ENCODE results near the gene APOD.
A peak's percentile ranks its signal among the peaks of the same experiment; 100 is the strongest.

Gene APOD

DNA sequence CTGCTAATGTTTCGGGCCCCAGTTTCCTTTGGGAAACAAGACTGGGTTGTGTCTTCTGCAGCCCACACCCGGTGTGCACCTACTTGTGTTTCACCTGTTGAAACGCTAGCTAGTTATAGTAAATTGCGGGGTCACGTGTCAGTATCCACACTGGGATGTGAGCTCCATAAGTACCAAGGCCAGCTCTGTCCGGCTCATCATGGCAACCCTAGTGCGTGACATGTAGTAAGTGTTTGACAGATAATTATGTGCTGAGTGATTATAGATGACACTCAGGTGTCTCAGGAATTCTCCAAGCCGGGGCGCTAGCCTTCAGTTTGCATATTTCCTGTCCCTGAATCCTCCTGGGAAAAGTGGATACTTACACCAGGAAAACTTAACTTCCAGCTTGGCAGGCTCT, 12.8 kb downstream of the APOD start:
- no peak for DNase-seq (ENCODE audit: low read depth, low spot score)
- Histone ChIP-seq H3K4me3 (no peak overlapping the region), H3K27ac (peak overlapping the region; percentile 47; the same call in 1 of the 2 replicates), H3K9me3 (ENCODE audit: low read depth, low read length) (no peaks in the 10 kb centered on the region), H3K36me3 (ENCODE audit: insufficient read depth, low read length) (no peaks in the 10 kb centered on the region), H3K9ac (ENCODE audit: insufficient read length) (no peak overlapping the region)
- TF ChIP-seq POLR2AphosphoS5 (IDR thresholded peaks at IDR 0.05; ENCODE audit: borderline replicate concordance, low read depth, low read length): no peak
- TF ChIP-seq FOXP2 (optimal IDR thresholded peaks at IDR 0.05; ENCODE audit: control extremely low read depth, extremely low read length, insufficient read depth): no peak
- no peak for TF ChIP-seq EZH2 (IDR thresholded peaks at IDR 0.05)

DNA sequence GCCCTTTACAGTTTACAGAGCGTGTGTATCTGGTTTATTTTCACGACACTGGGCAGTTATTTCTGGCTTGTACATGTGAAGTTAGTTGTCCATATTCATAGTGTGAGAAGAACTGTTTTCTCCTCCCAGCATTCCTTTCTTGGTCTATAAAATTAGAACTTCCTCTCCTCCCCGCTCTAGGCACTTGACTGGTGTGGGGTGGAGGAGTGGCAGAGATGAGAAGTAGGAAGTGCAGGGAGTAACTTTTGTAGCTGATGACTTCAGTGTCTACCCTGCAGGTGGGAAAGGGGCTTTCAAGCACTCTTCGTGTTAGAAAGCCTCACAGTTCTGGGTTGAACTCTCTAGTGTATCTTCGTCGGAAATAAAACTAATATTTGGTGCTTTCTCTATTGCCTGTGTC, 13.4 kb downstream of the APOD start:
- H3K36me3 ChIP-seq (ENCODE audit: insufficient read depth, low read length): no peaks in the 10 kb centered on the region
- no peak for DNase-seq (ENCODE audit: low read depth, low spot score)
- TF ChIP-seq POLR2AphosphoS5 (IDR thresholded peaks at IDR 0.05; ENCODE audit: borderline replicate concordance, low read depth, low read length) (no peak), FOXP2 (optimal IDR thresholded peaks at IDR 0.05; ENCODE audit: control extremely low read depth, extremely low read length, insufficient read depth) (no peak), EZH2 (IDR thresholded peaks at IDR 0.05) (no peak)

DNA sequence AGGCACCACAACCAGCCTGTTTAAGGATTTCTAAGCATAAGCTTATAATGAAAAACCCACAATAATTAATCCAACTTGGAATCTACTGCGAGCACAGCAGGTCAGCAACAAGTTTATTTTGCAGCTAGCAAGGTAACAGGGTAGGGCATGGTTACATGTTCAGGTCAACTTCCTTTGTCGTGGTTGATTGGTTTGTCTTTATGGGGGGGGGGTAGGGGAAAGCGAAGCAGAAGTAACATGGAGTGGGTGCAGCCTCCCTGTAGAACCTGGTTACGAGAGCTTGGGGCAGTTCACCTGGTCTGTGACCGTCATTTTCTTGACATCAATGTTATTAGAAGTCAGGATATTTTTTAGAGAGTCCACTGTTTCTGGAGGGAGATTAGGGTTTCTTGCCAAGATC, 15.1 kb downstream of the APOD start:
- Histone ChIP-seq H3K27ac (no peak overlapping the region), H3K36me3 (ENCODE audit: insufficient read depth, low read length) (no peaks in the 10 kb centered on the region), H3K9me3 (ENCODE audit: low read depth, low read length) (no peaks in the 10 kb centered on the region), H3K4me3 (no peak overlapping the region), H3K9ac (ENCODE audit: insufficient read length) (no peak overlapping the region)
- DNase-seq (ENCODE audit: low read depth, low spot score): no peak
- no peak for TF ChIP-seq FOXP2 (optimal IDR thresholded peaks at IDR 0.05; ENCODE audit: control extremely low read depth, extremely low read length, insufficient read depth)

More for the DNA sequence above, 13.4 kb downstream of the APOD start:
- Histone ChIP-seq H3K27ac (peak overlapping the region; percentile 47; the same call in 1 of the 2 replicates), H3K4me3 (no peak overlapping the region), H3K9ac (ENCODE audit: insufficient read length) (no peak overlapping the region), H3K9me3 (ENCODE audit: low read depth, low read length) (no peaks in the 10 kb centered on the region)

DNA sequence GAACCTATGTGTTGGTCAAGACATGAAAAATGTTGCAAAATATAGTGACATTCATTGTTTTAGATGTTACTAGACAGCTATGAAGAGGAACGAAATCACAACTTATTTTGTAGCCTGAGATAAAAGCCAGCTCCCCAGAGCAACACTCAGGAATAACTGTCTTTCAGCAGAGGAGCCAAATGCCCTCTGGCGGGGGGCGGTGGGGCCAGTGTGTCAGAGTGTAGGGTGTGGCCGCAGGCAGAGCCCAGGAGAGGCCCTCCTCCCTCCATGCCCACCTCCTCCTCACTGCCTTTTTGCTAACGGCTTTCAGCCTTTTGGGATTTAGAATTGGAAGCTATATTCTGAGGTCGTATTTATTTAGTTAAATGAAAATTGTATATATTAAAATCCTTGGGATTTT, 16.9 kb downstream of the APOD start:
- DNase-seq (ENCODE audit: low read depth, low spot score): no peak
- H3K27ac ChIP-seq: no peak overlapping the region
- no peaks in the 10 kb centered on the region for H3K9me3 ChIP-seq (ENCODE audit: low read depth, low read length)
- H3K36me3 ChIP-seq (ENCODE audit: insufficient read depth, low read length): no peaks in the 10 kb centered on the region
- TF ChIP-seq EZH2 (IDR thresholded peaks at IDR 0.05) (no peak), FOXP2 (optimal IDR thresholded peaks at IDR 0.05; ENCODE audit: control extremely low read depth, extremely low read length, insufficient read depth) (no peak), POLR2AphosphoS5 (IDR thresholded peaks at IDR 0.05; ENCODE audit: borderline replicate concordance, low read depth, low read length) (no peak)
- no peak overlapping the region for H3K9ac ChIP-seq (ENCODE audit: insufficient read length)
- peak overlapping the region; percentile 13; the same call in 1 of the 2 replicates for H3K4me3 ChIP-seq

DNA sequence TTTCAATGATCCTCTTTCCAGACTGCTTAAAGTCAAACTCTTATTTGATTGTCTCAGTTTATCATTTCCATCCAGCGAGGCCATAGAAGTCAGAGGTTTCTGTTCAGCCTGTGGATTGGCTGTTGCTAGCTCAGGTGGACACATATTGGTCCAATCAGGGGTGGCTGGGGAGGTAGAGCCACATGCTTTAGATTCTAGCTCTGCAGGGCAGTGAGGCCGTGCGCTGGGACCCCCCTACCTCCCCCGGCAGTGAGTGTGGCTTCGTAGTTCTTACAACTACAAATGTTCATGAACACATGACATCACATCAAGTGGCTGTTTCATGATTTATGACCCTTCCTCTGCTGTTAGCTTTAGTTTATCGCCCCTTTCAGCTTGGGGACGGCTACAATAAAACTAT, 18.0 kb downstream of the APOD start:
- H3K36me3 ChIP-seq (ENCODE audit: insufficient read depth, low read length): no peaks in the 10 kb centered on the region
- H3K27ac ChIP-seq: peak overlapping the region; percentile 55; the same call in 1 of the 2 replicates
- H3K9me3 ChIP-seq (ENCODE audit: low read depth, low read length): no peaks in the 10 kb centered on the region
- no peak for TF ChIP-seq EZH2 (IDR thresholded peaks at IDR 0.05)
- no peak overlapping the region for H3K9ac ChIP-seq (ENCODE audit: insufficient read length)
- no peak for DNase-seq (ENCODE audit: low read depth, low spot score)
- no peak overlapping the region for H3K4me3 ChIP-seq

DNA sequence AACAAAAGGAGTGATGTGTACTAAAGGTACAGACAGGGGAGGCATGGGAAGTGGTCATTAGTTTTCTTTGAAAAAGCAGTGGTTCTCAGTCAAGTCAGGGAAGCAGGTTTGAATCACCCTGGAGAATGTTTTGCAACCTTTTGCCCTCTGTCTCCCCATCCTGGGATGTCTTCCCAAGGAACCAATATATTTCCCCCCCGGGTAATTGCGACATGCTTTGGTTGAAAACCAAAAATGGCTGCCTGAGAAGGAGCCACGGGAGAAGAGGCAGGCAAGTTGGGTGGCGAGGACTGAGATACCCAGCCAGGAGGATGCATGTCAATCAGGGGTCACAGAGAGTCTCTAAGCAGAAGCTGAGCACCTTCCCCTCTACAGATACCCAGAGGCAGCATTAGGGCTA, 20.4 kb downstream of the APOD start:
- Histone ChIP-seq H3K9ac (ENCODE audit: insufficient read length) (no peak overlapping the region), H3K9me3 (ENCODE audit: low read depth, low read length) (no peaks in the 10 kb centered on the region), H3K36me3 (ENCODE audit: insufficient read depth, low read length) (no peaks in the 10 kb centered on the region), H3K4me3 (no peak overlapping the region), H3K27ac (no peak overlapping the region)
- DNase-seq (ENCODE audit: low read depth, low spot score): no peak
- TF ChIP-seq EZH2 (IDR thresholded peaks at IDR 0.05): no peak
- TF ChIP-seq FOXP2 (optimal IDR thresholded peaks at IDR 0.05; ENCODE audit: control extremely low read depth, extremely low read length, insufficient read depth): no peak
- TF ChIP-seq POLR2AphosphoS5 (IDR thresholded peaks at IDR 0.05; ENCODE audit: borderline replicate concordance, low read depth, low read length): no peak

DNA sequence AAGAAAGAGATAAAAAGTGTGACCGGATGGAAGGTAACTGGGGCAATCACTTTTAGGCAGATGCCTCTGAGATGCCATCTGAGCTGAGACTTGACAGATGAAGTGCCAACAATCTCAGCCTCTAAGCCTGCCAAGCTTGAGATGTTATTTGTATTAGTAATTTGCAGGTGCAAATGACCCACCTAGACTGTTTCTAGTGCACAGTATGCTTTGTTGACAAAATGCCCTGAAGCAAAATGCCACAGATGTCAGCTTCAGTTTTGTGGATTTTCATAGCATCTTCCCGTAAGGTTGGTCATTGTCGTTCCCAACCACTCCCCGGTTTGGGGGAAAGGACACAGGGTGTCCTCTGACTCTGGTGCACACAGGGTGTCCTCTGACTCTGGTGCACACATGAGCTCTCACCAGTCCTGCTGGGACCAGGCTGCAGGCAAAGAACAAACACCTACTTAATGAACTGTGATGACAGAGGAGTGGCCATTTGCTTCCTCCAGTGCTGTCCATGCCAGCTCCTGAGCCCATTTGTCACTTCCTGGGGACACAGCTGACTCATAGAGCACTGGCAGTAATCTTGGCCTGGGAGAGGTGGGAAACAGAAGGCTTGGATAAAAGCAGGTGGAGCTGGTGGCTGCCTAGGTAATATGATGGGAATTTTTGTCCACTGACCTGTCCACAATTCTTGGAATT, 23.9 kb downstream of the APOD start:
- no peaks in the 10 kb centered on the region for H3K9me3 ChIP-seq (ENCODE audit: low read depth, low read length)
- no peak overlapping the region for H3K27ac ChIP-seq
- no peak overlapping the region for H3K4me3 ChIP-seq
- no peak for DNase-seq (ENCODE audit: low read depth, low spot score)
- no peaks in the 10 kb centered on the region for H3K36me3 ChIP-seq (ENCODE audit: insufficient read depth, low read length)
- no peak for TF ChIP-seq POLR2AphosphoS5 (IDR thresholded peaks at IDR 0.05; ENCODE audit: borderline replicate concordance, low read depth, low read length)
- no peak for TF ChIP-seq EZH2 (IDR thresholded peaks at IDR 0.05)
- TF ChIP-seq FOXP2 (optimal IDR thresholded peaks at IDR 0.05; ENCODE audit: control extremely low read depth, extremely low read length, insufficient read depth): no peak
- no peak overlapping the region for H3K9ac ChIP-seq (ENCODE audit: insufficient read length)

DNA sequence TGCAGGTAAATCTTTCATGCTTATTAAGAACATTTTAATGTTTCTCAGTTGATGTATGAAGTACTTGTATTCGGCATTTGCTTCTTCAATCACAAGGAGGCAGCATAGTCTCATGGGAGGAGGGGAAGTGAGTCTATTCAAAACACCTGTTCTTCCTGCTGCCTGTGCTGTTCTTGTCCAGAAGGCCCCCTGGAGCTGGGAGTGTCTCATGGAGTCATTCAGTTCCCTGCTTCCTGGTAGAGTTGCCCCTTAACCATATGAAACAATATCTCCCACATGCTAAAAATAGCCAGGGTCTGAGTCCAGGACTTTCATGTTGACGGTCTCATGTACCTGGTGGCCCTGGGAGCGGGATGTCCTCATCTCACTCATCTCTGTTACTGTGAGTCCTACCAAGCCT, 25.1 kb downstream of the APOD start:
- H3K9me3 ChIP-seq (ENCODE audit: low read depth, low read length): no peaks in the 10 kb centered on the region
- no peak overlapping the region for H3K27ac ChIP-seq
- TF ChIP-seq EZH2 (IDR thresholded peaks at IDR 0.05) (no peak), FOXP2 (optimal IDR thresholded peaks at IDR 0.05; ENCODE audit: control extremely low read depth, extremely low read length, insufficient read depth) (no peak), POLR2AphosphoS5 (IDR thresholded peaks at IDR 0.05; ENCODE audit: borderline replicate concordance, low read depth, low read length) (no peak)
- no peak overlapping the region for H3K9ac ChIP-seq (ENCODE audit: insufficient read length)
- H3K36me3 ChIP-seq (ENCODE audit: insufficient read depth, low read length): no peaks in the 10 kb centered on the region
- DNase-seq (ENCODE audit: low read depth, low spot score): peak; percentile 47
- H3K4me3 ChIP-seq: no peak overlapping the region

DNA sequence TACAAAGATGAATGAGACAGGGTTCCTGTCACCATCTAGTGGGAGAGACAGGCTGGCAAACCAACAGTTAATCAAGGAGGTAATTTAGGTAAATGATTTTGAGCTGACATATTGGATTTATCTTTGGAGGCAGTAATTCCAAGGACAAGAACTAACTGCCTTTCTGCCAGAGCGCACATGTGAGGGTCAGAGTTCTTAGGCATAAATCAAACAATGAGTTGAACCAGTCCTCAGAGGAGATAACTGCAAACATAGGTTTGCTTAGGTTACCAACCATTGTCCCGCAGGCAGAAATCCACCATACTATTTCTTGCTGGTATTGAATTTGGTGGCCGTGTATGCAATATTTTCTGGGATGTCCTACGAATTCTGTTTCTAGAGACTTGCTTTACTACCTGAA, 26.4 kb downstream of the APOD start:
- H3K27ac ChIP-seq: no peak overlapping the region
- H3K9ac ChIP-seq (ENCODE audit: insufficient read length): no peak overlapping the region
- no peaks in the 10 kb centered on the region for H3K9me3 ChIP-seq (ENCODE audit: low read depth, low read length)
- no peak overlapping the region for H3K4me3 ChIP-seq
- TF ChIP-seq POLR2AphosphoS5 (IDR thresholded peaks at IDR 0.05; ENCODE audit: borderline replicate concordance, low read depth, low read length) (no peak), EZH2 (IDR thresholded peaks at IDR 0.05) (no peak), FOXP2 (optimal IDR thresholded peaks at IDR 0.05; ENCODE audit: control extremely low read depth, extremely low read length, insufficient read depth) (no peak)
- no peaks in the 10 kb centered on the region for H3K36me3 ChIP-seq (ENCODE audit: insufficient read depth, low read length)
- no peak for DNase-seq (ENCODE audit: low read depth, low spot score)

Data from SK-N-MC (cell line).